Endothelial cell of umbilical vein (primary cell): Measurements from ENCODE around the gene GALNT2.

Source experiments
- CTCF ChIP-seq, 2 donors: IDR thresholded peaks; 1 replicate in 1 of 2; 2 replicates in 1 of 2; pipeline ENCODE4 v1.5.1; 2011; ENCODE audit warnings: low read length in 2 of 2, mild to moderate bottlenecking in 2 of 2, moderate library complexity in 2 of 2, control low read depth in 1 of 2, inconsistent platforms in 1 of 2, low read depth in 1 of 2; ENCODE audit not compliant: insufficient read depth in 1 of 2; ENCODE audit errors: extremely low read depth in 1 of 2
- FOS ChIP-seq: IDR thresholded peaks from 2 replicates; pipeline ENCODE4 v1.6.1; 2011; ENCODE audit warnings: mild to moderate bottlenecking, low read length, moderate library complexity, borderline replicate concordance; ENCODE audit not compliant: insufficient read depth
- JUN ChIP-seq: IDR thresholded peaks from 2 replicates; pipeline ENCODE4 v1.6.1; 2011; ENCODE audit warnings: borderline replicate concordance, low read depth; ENCODE audit not compliant: insufficient read length, insufficient read depth
- POLR2A ChIP-seq: IDR thresholded peaks from 2 replicates; pipeline ENCODE4 v1.6.1; 2012; ENCODE audit warnings: low read depth, mild to moderate bottlenecking, control low read depth, low read length
- POLR2AphosphoS5 ChIP-seq: IDR thresholded peaks from 2 replicates; pipeline ENCODE4 v1.6.1; 2012; ENCODE audit warnings: low read depth, mild to moderate bottlenecking, control low read depth, low read length, moderate library complexity; ENCODE audit not compliant: insufficient read depth

GRCh38 chr1:230322421-230322756 lies 255.4 kb downstream of the GALNT2 start:
- no peak for TF ChIP-seq FOS
- TF ChIP-seq CTCF (IDR thresholded peaks at IDR 0.05; ENCODE audit: extremely low read depth in 1 of 2, insufficient read depth in 1 of 2, low read depth in 1 of 2, low read length in 2 of 2), result no peak
- no peak for TF ChIP-seq JUN
- TF ChIP-seq POLR2AphosphoS5, result no peak
- no peak for TF ChIP-seq POLR2A
